ENCODE results near the gene FTCD. TPM values are rescaled to one million over a fixed set of nuclear protein-coding genes. Genes with fewer than 3 reads are reported as not detected.
"Not testable (repeated sequence)": the region's sequence is repeated elsewhere in the genome, so short reads cannot be mapped to it uniquely, and the experiment has no call there.

Gene FTCD
- total RNA-seq, 1 donor: 0.36 TPM

- Histone ChIP-seq H3K4me2 (ENCODE audit: insufficient read depth, low read length) (peak overlapping the region; percentile 98), H3K27me3 (ENCODE audit: insufficient read depth, low read length) (no peaks in the 10 kb centered on the region), H2AFZ (ENCODE audit: low read length) (peak overlapping the region; percentile 85), H3K4me1 (ENCODE audit: insufficient read depth, low read length) (peaks cover 17% of the 10 kb centered on the region), H3K27ac (ENCODE audit: low read depth, low read length) (peak overlapping the region; percentile 28), H3K79me2 (ENCODE audit: insufficient read depth, low read length) (no peaks in the 10 kb centered on the region), H3K36me3 (ENCODE audit: insufficient read depth, low read length) (no peaks in the 10 kb centered on the region), H3K9me3 (ENCODE audit: low read depth, low read length) (no peaks in the 10 kb centered on the region), H3K4me3 (ENCODE audit: insufficient read depth, low read length) (peak overlapping the region; percentile 73), H4K20me1 (ENCODE audit: insufficient read depth, low read length) (no peaks in the 10 kb centered on the region)
- TF ChIP-seq, protein P1, sequence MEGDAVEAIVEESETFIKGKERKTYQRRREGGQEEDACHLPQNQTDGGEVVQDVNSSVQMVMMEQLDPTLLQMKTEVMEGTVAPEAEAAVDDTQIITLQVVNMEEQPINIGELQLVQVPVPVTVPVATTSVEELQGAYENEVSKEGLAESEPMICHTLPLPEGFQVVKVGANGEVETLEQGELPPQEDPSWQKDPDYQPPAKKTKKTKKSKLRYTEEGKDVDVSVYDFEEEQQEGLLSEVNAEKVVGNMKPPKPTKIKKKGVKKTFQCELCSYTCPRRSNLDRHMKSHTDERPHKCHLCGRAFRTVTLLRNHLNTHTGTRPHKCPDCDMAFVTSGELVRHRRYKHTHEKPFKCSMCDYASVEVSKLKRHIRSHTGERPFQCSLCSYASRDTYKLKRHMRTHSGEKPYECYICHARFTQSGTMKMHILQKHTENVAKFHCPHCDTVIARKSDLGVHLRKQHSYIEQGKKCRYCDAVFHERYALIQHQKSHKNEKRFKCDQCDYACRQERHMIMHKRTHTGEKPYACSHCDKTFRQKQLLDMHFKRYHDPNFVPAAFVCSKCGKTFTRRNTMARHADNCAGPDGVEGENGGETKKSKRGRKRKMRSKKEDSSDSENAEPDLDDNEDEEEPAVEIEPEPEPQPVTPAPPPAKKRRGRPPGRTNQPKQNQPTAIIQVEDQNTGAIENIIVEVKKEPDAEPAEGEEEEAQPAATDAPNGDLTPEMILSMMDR (IDR thresholded peaks at IDR 0.05; ENCODE audit: extremely low read depth, low read depth, low read length): no peak
- DNase-seq (ENCODE audit: insufficient read length, low spot score, missing footprints): no peak
Measured at GRCh38 chr21:46184625-46185555, 29.5 kb upstream of the FTCD start.

DNA sequence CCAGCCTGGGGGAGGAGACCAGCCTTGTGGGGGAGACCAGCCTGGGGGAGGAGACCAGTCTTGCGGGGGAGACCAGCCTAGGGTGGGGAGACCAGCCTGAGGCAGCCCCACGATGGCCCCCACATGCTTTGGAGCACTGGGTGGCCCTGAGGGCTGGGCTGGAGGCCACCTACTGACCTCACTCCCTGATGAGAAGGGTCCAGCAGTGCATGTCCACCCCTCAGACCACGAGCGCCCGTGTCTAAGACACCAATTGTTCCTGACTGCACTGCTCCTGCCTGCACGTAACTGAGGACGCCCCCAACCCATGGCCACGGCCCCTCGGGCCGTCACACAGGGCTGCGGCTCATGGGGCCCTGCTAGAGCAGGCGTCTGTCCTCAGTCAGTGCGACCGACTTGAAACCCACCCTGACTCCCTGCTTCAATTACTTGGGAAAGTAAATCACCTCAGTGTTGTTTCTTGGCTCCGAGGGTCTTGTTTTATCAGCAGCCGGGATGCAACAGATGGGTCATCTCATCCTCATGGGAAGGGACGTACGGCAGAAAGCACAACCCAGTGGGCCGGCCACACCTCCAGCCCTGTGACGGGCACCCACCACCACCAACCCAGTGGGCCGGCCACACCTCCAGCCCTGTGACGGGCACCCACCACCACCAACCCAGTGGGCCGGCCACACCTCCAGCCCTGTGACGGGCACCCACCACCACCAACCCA is 28.7 kb upstream of the FTCD start, which contains the start of gene SPATC1L:
TSS of gene SPATC1L (minus strand) at position 550 of the 715 bp plus-strand sequence. CDS start 1,643 bp downstream, outside the sequence.
- H4K20me1 ChIP-seq (ENCODE audit: insufficient read depth, low read length): no peaks in the 10 kb centered on the region
- peak within 1 kb of the TSS; percentile 98 for H3K4me2 ChIP-seq (ENCODE audit: insufficient read depth, low read length)
- no peaks in the 10 kb centered on the region for H3K79me2 ChIP-seq (ENCODE audit: insufficient read depth, low read length)
- peak within 1 kb of the TSS; percentile 73 for H3K4me3 ChIP-seq (ENCODE audit: insufficient read depth, low read length)
- TF ChIP-seq, protein P1 (IDR thresholded peaks at IDR 0.05; ENCODE audit: extremely low read depth, low read depth, low read length): no peak
- peak within 1 kb of the TSS; percentile 51 for H3K27ac ChIP-seq (ENCODE audit: low read depth, low read length)
- no peaks in the 10 kb centered on the region for H3K27me3 ChIP-seq (ENCODE audit: insufficient read depth, low read length)
- peak; percentile 89 for DNase-seq (ENCODE audit: insufficient read length, low spot score, missing footprints)
- H3K4me1 ChIP-seq (ENCODE audit: insufficient read depth, low read length): peaks cover 12% of the 10 kb centered on the region
- no peaks in the 10 kb centered on the region for H3K36me3 ChIP-seq (ENCODE audit: insufficient read depth, low read length)
- H2AFZ ChIP-seq (ENCODE audit: low read length): peak within 1 kb of the TSS; percentile 89
- H3K9me3 ChIP-seq (ENCODE audit: low read depth, low read length): no peaks in the 10 kb centered on the region

DNA sequence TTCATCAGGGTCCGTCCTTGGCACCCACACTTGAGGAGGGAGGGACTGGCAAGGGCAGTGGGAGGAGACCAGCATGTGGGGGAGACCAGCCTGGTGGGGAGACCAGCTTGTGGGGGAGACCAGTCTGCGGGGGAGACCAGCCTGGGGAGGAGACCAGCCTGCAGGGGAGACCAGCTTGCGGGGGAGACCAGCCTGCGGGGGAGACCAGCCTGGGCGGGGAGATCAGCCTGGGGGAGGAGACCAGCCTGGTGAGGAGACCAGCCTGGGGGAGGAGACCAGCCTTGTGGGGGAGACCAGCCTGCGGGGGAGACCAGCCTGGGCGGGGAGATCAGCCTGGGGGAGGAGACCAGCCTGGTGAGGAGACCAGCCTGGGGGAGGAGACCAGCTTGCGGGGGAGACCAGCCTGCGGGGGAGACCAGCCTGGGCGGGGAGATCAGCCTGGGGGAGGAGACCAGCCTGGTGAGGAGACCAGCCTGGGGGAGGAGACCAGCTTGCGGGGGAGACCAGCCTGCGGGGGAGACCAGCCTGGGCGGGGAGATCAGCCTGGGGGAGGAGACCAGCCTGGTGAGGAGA is 28.0 kb upstream of the FTCD start:
- DNase-seq (ENCODE audit: insufficient read length, low spot score, missing footprints); H3K36me3 ChIP-seq (ENCODE audit: insufficient read depth, low read length); H4K20me1 ChIP-seq (ENCODE audit: insufficient read depth, low read length); H2AFZ ChIP-seq (ENCODE audit: low read length); H3K4me1 ChIP-seq (ENCODE audit: insufficient read depth, low read length); H3K27me3 ChIP-seq (ENCODE audit: insufficient read depth, low read length); H3K79me2 ChIP-seq (ENCODE audit: insufficient read depth, low read length); H3K4me3 ChIP-seq (ENCODE audit: insufficient read depth, low read length); H3K27ac ChIP-seq (ENCODE audit: low read depth, low read length); H3K9me3 ChIP-seq (ENCODE audit: low read depth, low read length): not testable (repeated sequence)
- H3K4me2 ChIP-seq (ENCODE audit: insufficient read depth, low read length): peak overlapping the region; percentile 82

DNA sequence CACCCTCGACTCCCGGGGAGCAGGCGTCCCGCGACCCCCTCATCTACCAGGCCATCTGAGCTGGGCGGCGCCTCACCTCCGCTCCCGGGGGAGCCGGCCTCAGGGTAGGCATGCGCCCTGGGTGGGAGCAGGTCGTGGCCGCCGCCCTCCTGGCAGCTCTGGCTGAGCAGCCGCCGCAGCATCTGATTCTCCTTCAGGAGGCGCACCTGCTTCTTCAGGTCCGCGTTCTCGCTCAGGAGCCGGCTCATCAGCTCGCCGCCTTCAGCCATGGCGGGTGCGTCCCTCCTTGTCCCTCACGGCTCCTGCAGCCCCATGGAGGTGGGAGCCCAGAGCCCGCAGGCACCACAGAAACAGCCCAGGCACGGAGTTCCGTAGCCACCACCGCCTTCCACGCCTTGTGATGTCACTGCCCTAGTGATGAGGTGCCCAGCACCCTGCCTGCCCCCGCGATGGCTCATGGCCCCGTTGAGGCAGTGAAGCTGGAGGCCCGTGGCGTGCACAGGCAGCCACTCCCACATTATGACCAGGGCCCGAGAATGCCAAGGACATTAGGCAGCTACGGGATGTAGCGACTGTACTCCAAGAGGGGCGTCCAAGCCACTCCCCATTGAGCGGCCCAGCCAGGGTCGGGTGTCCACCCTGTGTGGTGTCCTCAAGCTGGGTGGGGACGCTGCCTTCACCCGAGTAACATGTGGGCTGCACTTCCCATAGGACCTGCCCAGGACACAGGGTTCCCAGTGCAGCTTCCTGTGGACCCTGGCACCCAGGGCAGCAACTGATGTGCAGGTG is 27.4 kb upstream of the FTCD start:
- H3K79me2 ChIP-seq (ENCODE audit: insufficient read depth, low read length): no peaks in the 10 kb centered on the region
- no peak for DNase-seq (ENCODE audit: insufficient read length, low spot score, missing footprints)
- no peak overlapping the region for H3K27ac ChIP-seq (ENCODE audit: low read depth, low read length)

More for the DNA sequence above, 27.4 kb upstream of the FTCD start:
- no peaks in the 10 kb centered on the region for H4K20me1 ChIP-seq (ENCODE audit: insufficient read depth, low read length)
- no peaks in the 10 kb centered on the region for H3K9me3 ChIP-seq (ENCODE audit: low read depth, low read length)
- no peaks in the 10 kb centered on the region for H3K27me3 ChIP-seq (ENCODE audit: insufficient read depth, low read length)
- no peaks in the 10 kb centered on the region for H3K36me3 ChIP-seq (ENCODE audit: insufficient read depth, low read length)
- H3K4me1 ChIP-seq (ENCODE audit: insufficient read depth, low read length): peaks cover 3% of the 10 kb centered on the region
- H2AFZ ChIP-seq (ENCODE audit: low read length): no peak overlapping the region
- TF ChIP-seq, protein P1 (IDR thresholded peaks at IDR 0.05; ENCODE audit: extremely low read depth, low read depth, low read length): no peak
- no peak overlapping the region for H3K4me2 ChIP-seq (ENCODE audit: insufficient read depth, low read length)
- no peak overlapping the region for H3K4me3 ChIP-seq (ENCODE audit: insufficient read depth, low read length)
